H1 (cell line): ENCODE measurements around the gene MSH5. TPM values are rescaled to one million over a fixed set of nuclear protein-coding genes. Genes with fewer than 3 reads are reported as not detected.

ENCODE experiments used
- CREB1 ChIP-seq: IDR thresholded peaks from 2 replicates; pipeline ENCODE4 v1.6.1; 2012; ENCODE audit warnings: inconsistent platforms
- POLR2AphosphoS5 ChIP-seq: IDR thresholded peaks from 2 replicates; pipeline ENCODE4 v1.6.1; 2011; ENCODE audit warnings: low read depth, low read length
- SUZ12 ChIP-seq: fragments of 200-600 bp; sonication (generic); IDR thresholded peaks from 2 replicates; pipeline ENCODE4 v1.6.1; 2012; ENCODE audit warnings: mild to moderate bottlenecking, inconsistent platforms, low read length, moderate library complexity, mixed read lengths
- TEAD4 ChIP-seq: IDR thresholded peaks from 2 replicates; pipeline ENCODE4 v1.6.1; 2012; ENCODE audit warnings: low read depth, low read length, inconsistent platforms, mixed read lengths
- YY1 ChIP-seq: IDR thresholded peaks from 2 replicates; pipeline ENCODE4 v1.6.1; 2011; ENCODE audit warnings: low read depth, mild to moderate bottlenecking, low read length
- polyA plus RNA-seq, 7 experiments: library from polyadenylated mRNA; depleted of rRNA in 3 of 7; stranded (reverse) in 5 of 7; unstranded in 2 of 7; fragments of >200 nt in 5 of 7; fragments of 200-250 nt in 2 of 7; gene quantifications; 1 replicate in 5 of 7; 2 replicates in 1 of 7; 4 replicates in 1 of 7; pipeline versions ENCODE4 v1.2.1 to v1.2.3, GENCODE V29; 2011 to 2013; ENCODE audit warnings: missing spikeins in 2 of 7, mixed read lengths in 2 of 7
- total RNA-seq: library from RNA; stranded (reverse); fragmentation: NEBNext Ultra II Directional; extraction: Animal tissue kit (Norgen Biotek cat#: 25700); gene quantifications from 2 replicates; pipeline ENCODE4 v1.2.1, GENCODE V29; 2021
- TF ChIP-seq, protein P1 (sequence below): IDR thresholded peaks from 2 replicates; pipeline ENCODE4 v1.6.1; 2012; ENCODE audit warnings: low read length, inconsistent platforms

MSH5 gene
- total and polyA plus RNA-seq, 2 of the 8 experiments (the other 6 are each of a cell fraction or from before 2014, with no cell fraction given) = 25.3 to 26.5 TPM

DNA sequence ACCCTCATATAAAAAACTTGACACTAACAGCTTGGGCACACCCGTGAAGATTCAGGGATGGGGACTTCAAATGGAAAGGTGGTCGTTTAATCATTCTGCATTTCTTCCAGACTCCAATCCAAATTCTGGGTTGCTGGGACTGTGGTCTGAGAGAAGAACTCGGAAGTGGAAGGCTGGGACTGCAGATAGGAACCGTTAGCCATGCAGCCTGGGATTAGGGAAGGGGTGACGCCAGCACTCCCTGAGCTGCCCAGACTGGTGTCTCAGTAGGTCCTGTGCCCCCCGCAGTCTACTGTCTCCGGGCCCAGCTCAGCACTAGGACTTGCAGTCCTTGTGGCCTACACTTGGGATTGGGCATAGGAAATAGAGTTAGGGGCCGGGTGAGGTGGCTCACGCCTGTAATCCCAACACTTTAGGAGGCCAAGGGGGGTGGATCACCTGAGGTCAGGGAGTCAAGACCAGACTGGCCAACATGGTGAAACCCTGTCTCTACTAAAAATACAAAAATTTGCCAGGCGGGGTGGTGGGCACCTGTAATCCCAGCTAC, 3.0 kb upstream of the MSH5 start (continued):
- TF ChIP-seq, protein P1, sequence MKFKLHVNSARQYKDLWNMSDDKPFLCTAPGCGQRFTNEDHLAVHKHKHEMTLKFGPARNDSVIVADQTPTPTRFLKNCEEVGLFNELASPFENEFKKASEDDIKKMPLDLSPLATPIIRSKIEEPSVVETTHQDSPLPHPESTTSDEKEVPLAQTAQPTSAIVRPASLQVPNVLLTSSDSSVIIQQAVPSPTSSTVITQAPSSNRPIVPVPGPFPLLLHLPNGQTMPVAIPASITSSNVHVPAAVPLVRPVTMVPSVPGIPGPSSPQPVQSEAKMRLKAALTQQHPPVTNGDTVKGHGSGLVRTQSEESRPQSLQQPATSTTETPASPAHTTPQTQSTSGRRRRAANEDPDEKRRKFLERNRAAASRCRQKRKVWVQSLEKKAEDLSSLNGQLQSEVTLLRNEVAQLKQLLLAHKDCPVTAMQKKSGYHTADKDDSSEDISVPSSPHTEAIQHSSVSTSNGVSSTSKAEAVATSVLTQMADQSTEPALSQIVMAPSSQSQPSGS = no peak
- TF ChIP-seq YY1 = no peak
- TF ChIP-seq TEAD4 = no peak
- no peak for TF ChIP-seq CREB1
- no peak for TF ChIP-seq SUZ12
- no peak for TF ChIP-seq POLR2AphosphoS5
